HG02678 (cell line): Measurements from ENCODE around the gene UBE3A.
"Not testable (repeated sequence)": the region's sequence is repeated elsewhere in the genome, so short reads cannot be mapped to it uniquely, and the experiment has no call there.

Experiments
- ATAC-seq: cut with Tn5 transposase; IDR thresholded peaks from one replicate; pipeline ENCODE4 v1.9.1; 2021; ENCODE audit warnings: mild to moderate bottlenecking, moderate library complexity; ENCODE audit not compliant: unreplicated experiment

UBE3A gene

GRCh38 chr15:25438601-25439368 is at the start of gene UBE3A:
TSS of gene UBE3A (minus strand) at chr15:25439024. CDS start at chr15:25409107, 29,917 bp downstream.
- peak; percentile 86 for ATAC-seq

- ATAC-seq, result no peak
These were observed 48.5 kb upstream of the UBE3A start for GRCh38 chr15:25487226-25487884.

- ATAC-seq, result no peak
These were observed 47.2 kb upstream of the UBE3A start for GRCh38 chr15:25486051-25486450.

DNA sequence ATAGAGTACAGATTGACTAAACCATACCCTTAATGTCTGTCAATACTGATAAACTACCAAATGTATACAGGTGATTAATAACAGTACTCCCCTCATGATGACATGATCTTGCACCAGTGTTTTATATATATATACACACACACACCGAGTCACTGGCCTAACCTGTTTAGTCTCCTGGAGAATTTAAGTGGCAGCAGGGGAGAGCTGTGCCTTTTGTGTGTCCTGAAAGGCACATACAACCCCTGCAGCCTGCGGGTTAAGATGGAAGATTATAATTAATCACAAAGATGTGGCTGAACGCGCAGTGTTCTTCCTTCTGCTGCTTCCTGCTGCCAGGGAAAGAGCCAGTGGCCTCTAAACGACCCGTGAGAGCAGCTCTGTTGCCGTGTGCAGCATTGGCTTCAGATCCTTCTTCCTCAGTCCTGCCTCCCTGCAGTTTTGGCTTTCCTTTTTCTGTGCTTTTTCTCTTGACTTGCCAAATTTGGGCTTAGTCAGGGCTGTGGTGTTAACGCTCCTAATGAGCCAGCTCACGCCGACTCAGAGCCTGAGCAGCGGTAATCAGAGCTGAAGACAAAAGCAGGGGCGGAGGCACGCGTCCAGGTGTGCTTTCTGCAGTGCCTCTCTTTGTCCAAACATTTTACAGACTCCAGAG is 42.5 kb upstream of the UBE3A start:
- no peak for ATAC-seq

DNA sequence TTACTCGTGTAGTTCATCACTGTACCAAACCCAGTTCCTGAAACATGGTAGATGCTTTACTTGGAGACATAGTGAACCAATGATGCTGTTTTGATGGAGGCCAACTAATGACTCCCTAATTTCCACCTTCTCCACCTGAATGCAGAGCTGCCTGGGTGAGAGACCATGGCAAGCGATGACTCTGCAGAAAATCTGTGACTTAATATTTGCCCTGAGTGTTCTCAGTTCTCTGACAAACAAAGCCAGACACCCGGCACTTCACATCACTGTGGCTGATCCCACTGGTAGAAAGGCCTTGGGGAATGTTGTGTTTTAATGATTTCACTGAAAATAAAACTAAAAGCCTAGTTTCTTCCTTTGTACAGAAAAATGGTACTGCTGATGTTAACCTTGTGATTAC is 39.5 kb upstream of the UBE3A start:
- no peak for ATAC-seq

- no peak for ATAC-seq
These were observed 39.0 kb upstream of the UBE3A start for GRCh38 chr15:25477816-25478215.

DNA sequence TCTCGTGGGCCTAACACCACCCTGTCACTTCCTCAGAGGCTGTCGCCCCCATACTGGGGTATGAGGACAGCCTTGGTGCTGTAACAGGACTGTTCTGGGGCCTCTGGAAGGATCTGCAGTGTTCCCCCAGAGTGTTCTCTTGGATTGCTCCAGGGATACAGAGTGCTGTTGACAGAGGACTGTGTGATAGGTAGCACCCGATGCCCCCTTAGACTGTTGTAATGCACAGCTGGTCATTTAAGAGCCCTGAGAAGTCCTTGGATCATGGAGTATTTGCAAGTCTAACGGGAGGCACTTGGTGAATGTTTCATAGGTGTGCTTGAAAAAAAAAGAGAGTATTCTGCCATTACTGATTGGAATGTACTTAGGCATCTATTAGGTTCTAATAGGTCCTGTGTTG is 35.4 kb upstream of the UBE3A start:
- no peak for ATAC-seq

GRCh38 chr15:25470230-25470629 is 31.4 kb upstream of the UBE3A start:
- no peak for ATAC-seq

- no peak for ATAC-seq
These were observed 30.6 kb upstream of the UBE3A start for GRCh38 chr15:25469377-25469776.

GRCh38 chr15:25468611-25469010 is 29.8 kb upstream of the UBE3A start:
- no peak for ATAC-seq

GRCh38 chr15:25465835-25466234 is 27.0 kb upstream of the UBE3A start:
- no peak for ATAC-seq

GRCh38 chr15:25464784-25465183 is 26.0 kb upstream of the UBE3A start:
- no peak for ATAC-seq

- ATAC-seq, result no peak
These were observed 25.6 kb upstream of the UBE3A start for GRCh38 chr15:25464383-25464782.

- ATAC-seq, result no peak
These were observed 17.4 kb upstream of the UBE3A start for GRCh38 chr15:25456196-25456595.

GRCh38 chr15:25455226-25455625 is 16.4 kb upstream of the UBE3A start:
- ATAC-seq, result no peak

GRCh38 chr15:25454771-25455170 is 15.9 kb upstream of the UBE3A start:
- no peak for ATAC-seq

DNA sequence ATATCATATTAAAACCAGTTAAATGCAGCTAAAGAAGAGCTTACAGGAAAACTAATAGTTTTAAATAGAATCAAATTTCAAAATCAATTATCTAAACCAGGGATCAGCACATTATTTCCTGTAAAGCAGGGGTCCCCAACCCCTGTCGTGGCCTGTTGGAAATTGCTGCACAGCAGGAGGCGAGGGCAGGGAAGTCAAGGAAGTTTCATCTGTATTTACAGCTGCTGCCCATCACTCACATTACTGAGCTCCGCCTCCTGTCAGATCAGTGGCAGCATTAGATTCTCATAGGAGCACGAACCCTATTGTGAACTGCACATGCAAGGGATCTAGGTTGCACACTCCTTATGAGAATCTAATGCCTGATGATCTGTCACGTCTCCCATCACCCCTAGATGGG is 14.4 kb upstream of the UBE3A start:
- not testable (repeated sequence) for ATAC-seq

DNA sequence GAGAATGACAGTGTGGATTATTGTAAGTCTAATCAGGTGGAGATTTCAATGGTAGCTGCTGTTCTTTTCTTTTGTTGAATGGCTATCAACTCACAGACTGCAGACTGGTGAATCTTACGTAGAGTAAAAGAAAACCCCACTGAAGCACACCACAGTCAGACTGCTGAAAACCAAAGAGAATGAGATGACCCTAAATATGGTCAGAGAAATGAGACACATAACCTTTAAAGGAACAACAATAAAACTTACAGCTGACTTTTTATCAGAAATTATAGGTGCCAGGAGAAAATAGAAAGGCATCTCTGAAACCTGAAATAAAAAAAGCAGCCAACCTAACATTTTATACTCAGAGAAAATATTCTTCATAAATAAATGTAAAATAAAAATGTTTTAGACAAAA is 12.7 kb upstream of the UBE3A start:
- ATAC-seq, result no peak

GRCh38 chr15:25450163-25450562 is 11.3 kb upstream of the UBE3A start:
- ATAC-seq, result no peak

DNA sequence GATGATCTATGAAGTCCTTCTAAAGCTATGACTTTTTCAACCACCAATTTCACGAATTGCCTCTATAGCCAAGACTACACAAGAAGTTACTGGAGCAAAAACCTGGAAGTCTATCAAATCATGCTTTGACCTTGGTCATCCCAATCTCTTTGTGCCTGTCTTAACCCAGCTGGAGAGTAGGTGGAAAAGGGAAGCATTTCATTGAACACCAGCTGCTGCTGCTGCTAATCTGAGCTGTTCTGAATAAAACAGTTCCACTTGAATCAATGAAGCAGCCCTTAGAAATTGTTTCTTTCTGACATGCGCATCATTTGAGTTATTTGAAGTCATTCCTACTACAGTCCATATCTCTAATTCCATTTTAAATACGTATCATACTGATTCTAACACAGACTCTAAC is 7.3 kb upstream of the UBE3A start:
- ATAC-seq, result no peak

DNA sequence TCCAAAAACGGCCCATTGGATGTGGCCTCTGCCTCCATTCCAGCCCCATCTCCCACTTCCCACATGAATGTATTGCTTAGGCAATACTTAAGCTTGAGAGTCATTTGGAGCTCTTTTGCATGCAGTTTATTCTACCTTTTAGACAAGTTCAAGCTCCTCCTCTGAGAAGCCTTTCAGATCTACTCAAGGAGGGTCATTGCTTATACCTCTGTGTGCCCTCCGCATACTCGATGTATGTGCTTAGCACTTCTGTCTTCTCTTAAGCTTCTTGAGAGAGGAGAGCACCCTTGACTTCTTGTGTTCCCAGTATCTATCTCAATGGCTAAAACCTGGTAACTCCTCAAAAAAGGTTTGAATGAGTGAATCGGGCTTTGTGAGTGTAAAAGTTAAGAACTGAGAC is 6.6 kb upstream of the UBE3A start:
- no peak for ATAC-seq

DNA sequence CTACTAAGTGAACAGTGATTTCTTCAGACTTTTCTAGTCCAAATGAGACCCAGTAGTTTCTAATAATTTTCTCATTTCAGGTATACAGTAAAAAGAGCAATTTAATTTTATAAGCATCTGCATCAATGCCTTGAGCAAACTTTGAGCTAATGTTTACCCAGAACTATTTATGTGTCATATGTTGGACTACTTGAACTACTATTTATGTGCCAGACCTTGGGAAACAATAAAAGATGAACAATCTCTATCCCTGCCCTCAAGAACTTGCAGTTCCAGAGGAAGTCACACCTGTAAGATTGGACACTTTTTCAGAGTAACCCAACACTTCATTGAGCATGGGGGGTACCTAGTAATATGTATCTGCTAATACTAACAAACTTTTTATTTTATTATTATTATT is 2.3 kb upstream of the UBE3A start:
- no peak for ATAC-seq
